HUES64 (cell line): ENCODE results near the gene ZNF610.
A peak's percentile ranks its signal among the peaks of the same experiment; 100 is the strongest.

Source experiments
- H3K27ac ChIP-seq: 2 replicates; pipeline ENCODE4 v1.7.0; 2013; ENCODE audit warnings: low read depth, low read length, inconsistent platforms
- H3K27me3 ChIP-seq: 2 replicates; pipeline ENCODE4 v1.6.1; 2013; ENCODE audit warnings: mild to moderate bottlenecking, low read length; ENCODE audit not compliant: insufficient read depth
- H3K36me3 ChIP-seq: 2 replicates; pipeline ENCODE4 v1.6.1; 2013; ENCODE audit warnings: mild to moderate bottlenecking, low read length; ENCODE audit not compliant: insufficient read depth
- H3K4me1 ChIP-seq: 2 replicates; pipeline ENCODE4 v1.6.1; 2013; ENCODE audit warnings: mild to moderate bottlenecking, low read length, moderate library complexity; ENCODE audit not compliant: insufficient read depth
- H3K4me3 ChIP-seq: 2 replicates; pipeline ENCODE4 v1.5.1; 2013; ENCODE audit warnings: mild to moderate bottlenecking, low read length, moderate library complexity
- H3K9ac ChIP-seq: 2 replicates; pipeline ENCODE4 v1.6.1; 2013; ENCODE audit warnings: mild to moderate bottlenecking, low read depth, low read length
- H3K9me3 ChIP-seq: 2 replicates; pipeline ENCODE4 v1.6.1; 2013; ENCODE audit warnings: low read depth, low read length; ENCODE audit not compliant: insufficient read depth
- WGBS: fragments of 150-250, 120-280 bp; methylation state at CpG from one replicate; pipeline ENCODE4 v1.1.7; 2013; ENCODE audit warnings: missing lambda C conversion rate; 5-methylcytosine and 5-hydroxymethylcytosine counted together

Gene ZNF610

DNA sequence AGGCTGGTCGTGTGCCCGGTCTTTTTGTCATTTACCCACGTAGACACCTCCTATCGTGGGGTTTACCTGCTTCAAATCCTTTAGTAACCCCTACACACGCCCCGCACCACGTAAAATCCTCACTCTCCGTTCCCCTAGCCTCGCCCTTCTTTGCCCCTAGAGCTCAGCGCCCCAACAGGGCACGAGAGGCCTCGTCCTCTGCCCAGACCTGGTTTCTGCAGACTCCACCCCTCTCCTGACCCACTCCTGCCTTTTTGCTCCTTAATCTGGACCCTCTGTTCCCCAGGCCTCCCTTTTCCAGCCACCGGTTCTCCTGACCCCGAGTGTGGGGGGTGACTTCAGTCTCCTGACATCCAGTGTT lies 62.0 kb downstream of the ZNF610 start:
- H3K36me3 ChIP-seq = peaks cover 19% of the 10 kb centered on the region
- peak overlapping the region; percentile 70 for H3K4me3 ChIP-seq
- WGBS = 90% methylated on average over 14 of the region's 14 CpGs
- H3K9ac ChIP-seq = peak overlapping the region; percentile 83
- H3K27ac ChIP-seq = no peak overlapping the region
- no peaks in the 10 kb centered on the region for H3K4me1 ChIP-seq
- H3K9me3 ChIP-seq = peaks cover 16% of the 10 kb centered on the region; the same call in 1 of the 2 replicates
- H3K27me3 ChIP-seq = no peaks in the 10 kb centered on the region

DNA sequence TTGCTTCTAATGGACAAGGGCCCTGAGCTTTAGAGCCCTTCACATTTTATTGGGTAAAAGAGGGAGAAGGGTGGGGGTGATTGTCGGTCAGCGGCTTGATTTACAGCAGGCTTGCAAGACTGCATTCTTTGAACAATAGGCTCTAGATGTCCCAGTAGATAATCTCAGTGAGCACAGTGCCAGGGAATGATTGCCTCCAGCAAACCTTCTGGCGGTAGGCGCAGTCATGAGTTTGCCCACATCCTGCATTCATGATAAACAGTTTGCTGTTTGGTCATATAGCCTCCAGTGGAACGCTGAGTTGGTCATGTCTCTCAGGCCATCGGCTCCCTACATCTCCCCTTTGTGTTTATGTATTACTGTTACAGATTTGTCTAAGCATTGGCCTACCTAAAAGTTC lies 74.2 kb downstream of the ZNF610 start:
- H3K36me3 ChIP-seq = peaks cover 52% of the 10 kb centered on the region

DNA sequence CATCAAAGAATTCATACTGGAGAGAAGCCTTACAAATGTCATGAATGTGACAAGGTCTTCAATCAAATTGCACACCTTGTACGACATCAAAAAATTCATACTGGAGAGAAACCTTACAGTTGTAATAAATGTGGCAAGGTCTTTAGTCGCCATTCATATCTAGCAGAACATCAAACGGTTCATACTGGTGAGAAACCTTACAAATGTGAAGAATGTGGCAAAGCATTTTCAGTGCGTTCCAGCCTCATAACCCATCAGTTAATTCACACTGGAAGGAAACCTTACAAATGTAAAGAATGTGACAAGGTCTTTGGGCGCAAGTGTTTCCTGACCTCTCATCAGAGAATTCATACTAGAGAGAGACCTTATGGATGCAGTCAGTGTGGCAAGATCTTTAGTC lies 79.7 kb downstream of the ZNF610 start:
- 85% methylated on average over 5 of the region's 5 CpGs for WGBS
- Histone ChIP-seq H3K9me3 (peaks cover 78% of the 10 kb centered on the region), H3K27me3 (no peaks in the 10 kb centered on the region)

More for the DNA sequence above, 74.2 kb downstream of the ZNF610 start:
- no peak overlapping the region for H3K27ac ChIP-seq
- H3K9ac ChIP-seq = no peak overlapping the region
- no peak overlapping the region for H3K4me3 ChIP-seq
- 96% methylated on average over 6 of the region's 6 CpGs for WGBS
- no peaks in the 10 kb centered on the region for H3K4me1 ChIP-seq
- no peaks in the 10 kb centered on the region for H3K27me3 ChIP-seq
- H3K9me3 ChIP-seq = peaks cover 47% of the 10 kb centered on the region

More for the DNA sequence above, 79.7 kb downstream of the ZNF610 start:
- Histone ChIP-seq H3K9ac (no peak overlapping the region), H3K27ac (no peak overlapping the region), H3K4me1 (no peaks in the 10 kb centered on the region), H3K36me3 (peaks cover 11% of the 10 kb centered on the region; the same call in 1 of the 2 replicates), H3K4me3 (no peak overlapping the region)
